Measurements from ENCODE around the gene PCBP3.
"Not testable (repeated sequence)": the region's sequence is repeated elsewhere in the genome, so short reads cannot be mapped to it uniquely, and the experiment has no call there.

PCBP3 gene

DNA sequence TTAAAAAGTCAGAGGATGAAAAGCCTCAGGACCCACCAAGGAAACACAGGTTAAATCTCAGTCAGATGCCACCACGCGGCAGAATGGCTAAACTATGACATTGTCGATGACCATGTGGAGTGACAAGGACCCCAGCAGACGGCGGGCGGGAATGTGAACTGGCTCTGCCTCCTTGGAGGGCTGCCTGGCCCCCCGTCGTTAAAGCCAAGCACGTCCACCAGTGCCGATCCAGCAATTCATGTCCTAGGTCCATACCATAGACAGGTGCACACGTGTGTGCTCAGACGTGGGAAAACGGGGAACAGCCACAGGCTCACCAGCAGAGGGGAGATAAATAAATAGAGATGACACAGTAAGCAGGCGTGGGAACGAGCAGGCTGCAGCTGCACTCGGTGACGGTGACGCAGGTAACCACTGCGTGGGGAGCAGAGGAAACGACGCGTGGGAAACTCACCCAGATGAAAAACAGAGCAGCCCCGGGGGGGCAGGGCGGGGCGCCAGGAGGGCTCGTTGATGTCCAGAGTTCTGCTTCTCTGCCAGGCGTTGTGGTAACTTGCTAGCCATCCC, 28.3 kb upstream of the PCBP3 start:
- no peak for DNase-seq

DNA sequence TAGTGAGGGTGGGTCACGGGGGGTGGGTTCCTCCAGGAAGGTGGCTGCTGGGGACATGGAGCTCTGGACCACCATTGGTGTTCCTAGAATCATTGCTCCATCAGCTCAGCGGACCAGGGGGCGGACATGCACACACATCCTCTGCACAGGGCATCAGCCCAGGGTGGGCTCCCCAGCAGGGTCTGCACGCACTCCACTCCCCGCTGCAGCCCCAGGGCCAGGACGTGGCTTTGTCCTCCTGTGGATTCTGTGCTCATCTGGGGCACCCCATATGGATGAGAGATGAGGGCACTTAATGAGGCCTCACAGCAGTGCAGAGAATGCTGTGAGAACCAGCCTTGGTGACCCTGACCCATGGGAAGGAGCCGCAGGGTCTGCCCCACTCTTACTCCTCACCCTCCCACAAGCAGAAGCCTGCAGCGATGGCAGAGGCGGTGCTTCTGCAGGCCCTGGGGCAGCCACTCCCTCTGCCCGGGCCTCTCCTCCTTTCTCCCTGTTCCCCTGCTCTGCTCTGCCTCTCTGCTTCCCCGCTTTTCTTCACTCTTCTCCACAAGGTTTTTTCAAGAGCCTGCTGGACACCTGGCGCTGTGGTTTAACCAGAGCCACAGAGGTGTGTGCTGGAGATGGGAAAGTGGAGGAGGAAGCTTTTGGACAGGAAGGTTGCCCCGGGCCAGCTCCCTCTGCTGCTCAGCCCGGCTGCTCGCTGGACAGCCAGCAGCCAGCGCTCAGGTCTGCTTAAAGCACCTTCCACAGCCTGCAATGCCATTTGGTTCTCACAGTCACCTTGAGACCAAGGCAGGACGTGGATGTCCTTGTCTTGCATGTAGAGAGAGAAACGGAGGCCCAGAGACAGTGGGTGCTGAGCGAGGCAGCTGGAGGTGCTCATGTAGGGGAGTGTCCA, 26.3 kb upstream of the PCBP3 start:
- DNase-seq: no peak

DNA sequence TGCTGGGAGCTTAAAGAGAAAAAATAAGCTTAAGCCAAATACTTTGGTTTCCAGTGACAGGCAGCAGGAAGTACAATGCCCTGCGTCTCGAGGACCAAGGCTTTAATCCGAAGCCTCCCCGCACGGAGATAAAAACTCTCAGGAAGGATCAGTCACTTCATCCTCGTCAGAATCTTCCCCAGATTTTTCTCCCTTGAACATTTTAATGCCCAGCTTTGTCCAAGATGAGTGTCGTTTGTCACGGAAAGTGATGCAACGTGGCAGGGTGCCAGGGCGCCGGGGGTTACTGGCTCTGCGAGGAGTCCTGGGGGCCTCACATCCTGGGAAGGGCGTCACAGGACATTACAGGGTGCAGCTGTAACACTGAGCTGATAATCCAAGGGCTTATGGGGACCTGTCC, 25.2 kb upstream of the PCBP3 start:
- DNase-seq: no peak

DNA sequence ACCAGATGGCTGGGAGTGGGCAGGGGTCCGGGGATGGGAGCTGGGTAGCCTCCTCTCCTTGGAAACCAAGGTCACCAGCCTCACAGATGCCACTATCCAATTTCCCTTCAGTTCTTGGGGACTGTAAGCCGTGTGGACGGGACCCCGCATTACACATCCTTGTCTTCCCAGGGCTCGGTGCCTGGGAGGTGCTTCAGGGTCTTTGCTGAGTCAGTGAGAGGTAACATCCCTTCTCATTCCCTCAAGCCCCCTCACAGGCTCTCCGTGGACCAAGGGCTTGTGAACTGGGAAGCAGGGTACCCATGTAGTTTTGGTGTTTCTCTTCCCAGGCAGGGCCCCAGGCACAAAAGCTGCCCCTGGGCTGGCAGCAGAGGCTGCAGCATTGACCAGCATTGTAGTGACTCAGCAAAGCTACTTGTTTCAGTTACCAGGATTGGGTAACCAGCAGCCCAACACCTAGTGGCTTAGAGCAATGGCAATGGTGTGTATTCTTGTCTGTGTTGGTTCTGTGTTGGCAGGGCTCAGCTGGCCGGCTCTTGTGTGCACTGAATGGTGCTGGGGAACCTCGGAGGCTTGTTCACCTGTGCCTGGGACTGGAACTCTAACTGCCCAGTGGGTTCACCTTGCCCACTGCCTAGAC, 24.6 kb upstream of the PCBP3 start:
- no peak for DNase-seq

DNA sequence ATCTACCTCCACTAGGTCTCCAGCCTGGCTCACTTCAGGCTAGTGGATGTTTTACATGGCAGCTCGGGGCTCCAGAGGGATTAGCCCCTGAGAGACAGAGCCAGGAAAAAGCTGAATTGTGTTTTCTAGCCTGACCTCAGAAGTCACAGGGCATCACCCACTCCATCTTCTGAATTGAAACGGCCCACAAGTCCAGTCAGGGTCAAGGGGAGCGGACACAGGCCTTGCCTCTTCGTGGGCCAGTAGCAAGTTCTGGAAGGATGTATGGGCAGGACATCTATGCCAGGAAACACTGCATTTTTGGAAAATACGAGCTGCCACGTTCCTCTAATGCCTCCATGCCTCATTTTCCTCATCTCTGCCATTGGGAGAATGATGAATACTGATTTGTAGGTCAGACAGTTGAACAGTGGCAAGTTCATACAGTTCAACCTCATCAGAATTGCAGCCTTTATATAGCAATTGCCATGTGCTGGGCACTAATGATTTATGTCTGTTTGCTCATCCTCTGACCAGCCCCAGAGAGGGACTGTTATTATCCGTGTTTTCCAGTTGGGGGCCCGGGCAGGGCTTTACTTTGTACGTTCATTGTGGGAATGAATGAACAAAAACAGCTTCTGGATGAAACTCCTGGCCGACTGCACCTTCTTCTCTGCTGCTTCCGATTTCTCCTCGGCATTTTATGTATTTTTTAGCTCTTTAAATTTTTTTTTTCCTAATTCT, 23.2 kb upstream of the PCBP3 start:
- no peak for DNase-seq

DNA sequence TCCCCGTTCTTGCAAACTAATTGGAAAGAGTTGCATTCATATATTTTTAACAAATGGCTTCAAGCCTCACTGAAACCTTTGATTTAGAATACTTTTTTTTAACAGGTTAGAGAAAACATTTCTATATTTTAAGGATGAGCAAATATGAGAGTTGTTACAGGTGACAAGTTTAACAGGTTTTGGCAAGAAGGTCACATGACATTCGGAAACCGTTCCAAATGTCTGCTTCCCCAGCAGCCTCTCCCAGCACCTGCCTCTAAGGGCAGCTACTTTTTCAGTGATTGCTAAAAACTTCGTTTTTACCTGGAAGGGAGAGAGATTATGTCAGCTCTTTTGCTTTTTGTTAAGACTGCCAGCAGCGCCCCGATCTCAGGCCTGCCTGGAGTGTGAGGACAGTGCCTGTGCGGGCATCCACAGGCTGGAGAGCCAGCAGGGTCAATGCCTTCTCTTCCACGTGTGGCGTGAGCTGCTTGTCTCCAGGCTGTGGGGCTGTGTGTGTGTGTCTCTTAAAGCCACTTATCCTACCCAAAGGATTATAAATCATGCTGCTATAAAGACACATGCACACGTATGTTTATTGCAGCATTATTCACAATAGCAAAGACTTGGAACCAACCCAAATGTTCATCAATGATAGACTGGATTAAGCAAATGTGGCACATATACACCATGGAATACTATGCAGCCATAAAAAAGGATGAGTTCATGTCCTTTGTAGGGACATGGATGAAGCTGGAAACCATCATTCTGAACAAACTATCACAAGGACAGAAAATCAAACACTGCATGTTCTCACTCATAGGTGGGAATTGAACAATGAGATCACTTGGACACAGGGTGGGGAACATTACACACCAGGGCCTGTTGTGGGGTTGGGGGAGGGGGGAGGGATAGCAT, 21.8 kb upstream of the PCBP3 start:
- not testable (repeated sequence) for DNase-seq

DNA sequence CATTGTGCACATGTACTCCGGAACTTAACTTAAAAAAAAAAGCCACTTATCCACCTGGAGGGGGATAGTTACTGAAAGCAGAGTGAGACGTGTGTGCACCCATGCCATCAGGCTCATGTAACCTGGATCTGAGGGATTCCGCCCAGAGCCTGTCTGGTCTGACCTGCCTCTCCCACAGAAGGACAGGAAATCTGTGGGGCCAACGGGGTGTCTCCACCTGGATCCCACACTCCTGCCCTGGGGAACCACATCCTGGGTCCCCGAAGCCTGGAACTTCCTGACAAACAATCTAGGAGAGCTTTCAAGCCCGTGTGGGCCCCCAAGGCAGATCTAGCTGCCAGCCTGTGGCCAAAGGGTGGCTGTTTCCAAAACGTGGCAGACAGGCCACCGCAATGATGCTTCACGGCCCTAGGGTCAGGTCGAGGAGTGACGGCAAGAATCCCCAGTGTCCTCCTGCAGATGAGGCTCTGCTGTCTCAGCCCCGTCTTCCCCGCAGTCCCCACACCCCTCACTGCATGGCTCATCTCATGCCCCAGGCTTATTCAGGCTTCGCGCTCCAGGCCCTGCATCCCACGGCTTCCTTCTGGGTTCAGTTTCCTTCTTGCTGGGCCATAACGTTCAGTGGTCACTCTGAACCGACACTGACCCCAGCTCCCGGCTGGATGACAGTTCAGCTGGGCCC, 21.0 kb upstream of the PCBP3 start:
- DNase-seq: no peak

DNA sequence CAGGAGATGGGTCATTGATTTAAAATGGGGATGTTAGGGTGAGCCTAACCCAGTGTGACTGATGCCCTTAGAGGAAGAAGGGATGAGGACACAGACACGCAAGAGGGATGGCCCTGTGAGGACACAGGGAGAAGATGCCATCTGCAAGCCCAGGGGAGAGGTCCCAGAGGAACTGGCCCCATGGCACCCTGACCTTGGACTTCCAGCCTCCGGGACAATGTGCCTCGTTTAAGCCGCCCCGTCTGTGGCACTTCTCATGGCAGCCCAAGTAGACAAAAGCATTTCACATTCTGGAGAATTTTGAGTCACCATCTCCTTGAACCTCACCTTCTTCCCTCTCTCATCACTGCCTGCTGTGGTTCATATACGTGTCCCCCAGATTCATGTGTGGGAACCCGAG, 20.1 kb upstream of the PCBP3 start:
- DNase-seq: no peak

DNA sequence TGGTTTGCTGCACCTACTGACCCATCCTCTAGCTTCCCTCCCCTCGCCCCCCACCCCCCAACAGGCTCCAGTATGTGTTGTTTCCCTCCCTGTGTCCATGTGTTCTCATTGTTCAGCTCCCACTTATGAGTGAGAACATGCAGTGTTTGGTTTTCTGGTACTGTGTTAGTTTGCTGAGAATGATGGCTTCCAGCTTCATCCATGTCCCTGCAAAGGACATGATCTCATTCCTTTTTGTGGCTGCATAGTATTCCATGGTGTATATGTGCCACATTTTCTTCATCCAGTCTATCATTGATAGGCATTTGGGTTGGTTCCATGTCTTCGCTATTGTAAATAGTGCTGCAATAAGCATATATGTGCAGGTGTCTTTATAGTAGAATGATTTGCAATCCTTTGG, 17.4 kb upstream of the PCBP3 start:
- DNase-seq: not testable (repeated sequence)

DNA sequence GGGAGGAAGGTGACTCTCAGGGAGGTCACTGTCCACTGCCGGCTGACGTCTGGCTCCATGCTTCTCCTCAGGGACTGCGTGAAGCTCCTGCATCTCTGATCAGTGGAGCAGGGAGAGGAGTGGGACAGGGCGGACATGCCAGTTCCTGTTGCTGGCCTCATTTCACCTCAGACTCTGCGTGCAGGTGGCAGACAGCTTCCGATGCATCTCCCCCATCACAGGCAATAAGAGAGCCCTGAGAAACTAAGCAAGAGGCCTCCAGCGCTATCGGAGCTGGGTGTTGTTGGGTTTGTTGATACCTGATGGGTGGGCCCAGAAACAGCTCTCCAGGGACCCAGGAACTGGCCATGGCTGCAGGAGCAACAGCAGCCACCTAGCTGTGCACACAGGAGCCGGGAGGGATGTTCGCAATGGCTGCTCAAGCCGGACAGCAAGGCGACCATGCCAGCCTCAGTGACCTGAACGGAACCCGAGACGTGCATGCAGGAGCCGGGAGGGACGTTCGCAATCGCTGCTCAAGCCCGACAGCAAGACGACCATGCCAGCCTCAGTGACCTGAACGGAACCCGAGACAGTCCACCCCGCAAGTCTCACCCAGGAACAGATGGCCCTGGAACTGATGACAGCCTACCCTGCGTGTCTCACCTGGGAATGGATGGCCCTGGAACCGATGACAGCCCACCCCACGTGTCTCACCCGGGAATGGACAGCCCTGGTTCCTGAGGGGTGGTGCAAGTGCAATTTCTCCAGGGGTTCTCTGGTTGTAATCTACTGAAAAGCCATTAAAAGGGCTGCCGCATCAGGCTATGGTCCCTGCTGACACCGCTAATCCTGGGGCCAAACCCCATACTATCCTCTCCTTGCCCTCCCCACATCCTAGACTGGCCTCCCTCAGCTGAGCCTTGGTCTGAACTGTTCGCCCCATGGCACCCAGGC, 14.2 kb upstream of the PCBP3 start:
- no peak for DNase-seq

DNA sequence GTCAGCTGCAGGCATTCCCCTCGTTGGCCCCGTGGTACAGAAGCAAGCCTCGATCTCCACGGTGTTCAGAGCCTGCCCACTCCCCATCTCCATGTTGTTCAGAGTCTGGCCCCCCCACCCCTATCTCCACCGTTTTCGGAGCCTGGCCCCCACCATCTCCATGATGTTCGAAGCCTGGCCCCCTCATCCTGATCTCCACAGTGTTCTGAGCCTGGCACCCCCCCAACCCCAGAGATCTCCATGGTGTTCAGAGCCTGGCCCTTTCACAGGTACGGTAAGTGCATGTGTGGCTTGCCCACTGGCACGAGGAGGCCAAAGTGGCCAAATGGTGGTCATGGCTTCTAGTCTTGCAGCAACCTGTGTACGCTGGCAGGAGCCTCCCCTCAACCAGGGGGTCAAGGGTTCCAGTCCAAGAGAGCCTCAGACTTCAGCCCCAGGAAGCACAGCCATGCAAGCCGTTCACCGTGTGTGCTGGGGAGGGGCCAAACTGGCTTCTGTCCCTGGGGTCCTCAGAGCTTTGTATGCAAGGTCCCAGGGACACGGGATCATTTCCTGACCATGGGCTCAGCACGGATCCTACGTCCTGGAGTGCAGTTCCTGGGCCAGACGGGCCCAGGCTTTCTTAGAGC, 13.3 kb upstream of the PCBP3 start:
- no peak for DNase-seq

DNA sequence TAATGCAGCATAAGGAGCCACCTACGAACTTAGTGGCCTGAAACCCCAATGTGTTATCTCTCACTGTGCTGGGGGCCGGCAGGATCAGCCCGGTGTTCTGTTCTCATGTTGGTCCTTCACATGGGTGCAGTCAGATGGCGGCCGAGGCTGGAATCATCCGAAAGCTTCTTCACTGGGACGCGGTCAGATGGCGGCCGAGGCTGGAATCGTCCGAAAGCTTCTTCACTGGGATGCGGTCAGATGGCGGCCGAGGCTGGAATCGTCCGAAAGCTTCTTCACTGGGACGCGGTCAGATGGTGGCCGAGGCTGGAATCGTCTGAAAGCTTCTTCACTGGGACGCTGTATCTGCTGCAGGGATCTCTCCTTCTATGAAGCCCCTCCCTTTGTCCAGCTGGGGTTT, 12.6 kb upstream of the PCBP3 start:
- no peak for DNase-seq

DNA sequence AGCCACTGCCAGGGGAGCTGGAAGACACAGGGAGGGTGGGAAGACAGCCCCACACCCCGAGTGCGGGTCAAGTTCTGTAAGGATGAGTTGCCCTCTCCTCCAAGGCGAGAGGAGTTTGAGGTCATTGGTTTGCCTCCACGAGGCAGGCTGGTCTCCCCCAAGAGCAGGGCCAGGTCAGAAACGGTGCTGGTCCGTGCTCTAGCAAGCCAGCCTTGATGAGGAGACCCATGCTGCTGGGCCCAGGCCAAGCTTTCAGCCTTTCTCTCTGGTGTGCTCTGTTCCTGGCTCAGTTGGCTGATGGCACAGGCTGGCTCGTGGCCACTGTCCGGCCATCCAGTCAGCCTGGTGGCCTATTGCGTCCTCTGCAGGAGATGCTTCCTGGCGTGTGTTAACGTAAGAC, 12.0 kb upstream of the PCBP3 start:
- DNase-seq: no peak

DNA sequence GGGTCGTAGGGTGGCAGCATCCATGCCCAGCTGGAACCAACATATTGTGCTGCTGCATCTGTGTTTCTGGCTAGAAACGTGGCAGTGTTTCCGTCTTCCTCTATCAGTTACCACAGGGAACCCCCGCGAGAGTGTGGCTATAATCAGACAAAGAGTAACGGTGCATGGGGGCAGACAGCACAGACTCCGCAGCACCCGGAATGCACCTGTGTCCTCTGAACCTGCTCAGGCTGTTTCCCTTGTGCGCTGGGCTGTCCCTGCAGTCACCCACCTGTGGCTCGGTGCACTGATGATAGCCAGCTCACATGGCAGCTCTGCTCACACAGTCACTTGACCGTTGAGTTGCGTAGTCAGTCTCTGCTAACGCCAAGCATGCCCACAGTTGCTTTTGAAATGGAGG, 11.4 kb upstream of the PCBP3 start:
- no peak for DNase-seq

DNA sequence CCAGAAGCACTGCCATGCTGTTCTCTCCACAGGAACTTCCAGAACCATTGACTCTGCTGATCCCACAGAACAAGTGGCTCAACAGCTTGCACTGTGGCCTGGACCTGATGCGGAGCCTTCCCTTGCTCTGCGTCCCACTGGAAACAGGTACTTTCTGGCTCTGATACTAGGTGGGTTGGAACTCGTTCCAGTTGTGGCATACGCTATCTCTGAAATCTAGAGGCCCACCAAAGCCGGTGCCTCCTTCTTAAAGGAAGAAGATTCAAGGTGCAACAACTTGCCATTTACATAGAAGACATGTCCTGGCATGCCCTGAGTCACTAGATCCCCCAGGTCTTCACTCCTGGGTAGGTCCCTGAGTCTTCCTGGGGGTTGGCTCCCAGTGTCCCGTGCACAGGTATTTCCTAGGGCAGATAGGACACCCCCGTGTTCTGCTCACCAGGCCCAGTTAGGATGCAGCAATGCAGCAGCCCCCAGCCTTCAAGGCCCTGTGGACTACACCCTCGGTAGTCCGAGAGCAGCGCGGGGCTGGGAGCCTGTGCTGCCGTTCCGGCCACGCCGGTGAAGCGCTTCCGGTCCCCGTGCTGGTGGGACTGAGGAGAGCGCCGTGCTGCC, 10.8 kb upstream of the PCBP3 start:
- no peak for DNase-seq

DNA sequence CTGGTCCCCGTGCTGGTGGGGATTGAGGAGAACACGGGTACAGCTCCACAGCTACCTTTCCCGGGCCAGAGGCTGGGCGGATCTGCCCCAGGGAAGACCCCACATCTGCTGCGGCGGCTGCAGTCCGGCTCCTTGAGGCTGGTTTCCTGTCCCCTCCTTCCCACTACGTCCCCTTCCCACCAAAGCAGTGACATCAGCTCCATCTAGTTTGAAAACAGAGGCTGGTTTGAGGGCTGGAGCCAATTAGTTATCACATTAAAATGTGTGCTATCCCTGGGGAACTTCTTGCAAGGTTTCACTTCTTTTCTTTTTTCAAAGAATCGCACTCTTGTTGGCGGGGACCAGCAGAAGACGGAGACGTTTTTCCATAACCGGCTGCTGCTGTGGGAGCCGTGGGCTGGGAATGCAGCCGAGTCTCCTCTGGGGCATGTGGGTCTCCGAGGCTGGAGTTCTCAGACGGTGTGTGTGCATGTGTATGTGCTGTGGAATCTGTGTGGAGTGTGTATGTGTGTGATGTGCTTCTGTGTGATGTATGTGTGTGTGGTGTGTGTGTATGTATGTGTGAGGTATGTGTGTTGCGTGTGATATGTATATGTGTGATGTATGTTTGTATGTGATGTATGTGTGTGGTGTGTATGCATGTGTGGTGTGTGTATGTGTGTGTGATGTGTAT, 8.9 kb upstream of the PCBP3 start:
- no peak for DNase-seq

DNA sequence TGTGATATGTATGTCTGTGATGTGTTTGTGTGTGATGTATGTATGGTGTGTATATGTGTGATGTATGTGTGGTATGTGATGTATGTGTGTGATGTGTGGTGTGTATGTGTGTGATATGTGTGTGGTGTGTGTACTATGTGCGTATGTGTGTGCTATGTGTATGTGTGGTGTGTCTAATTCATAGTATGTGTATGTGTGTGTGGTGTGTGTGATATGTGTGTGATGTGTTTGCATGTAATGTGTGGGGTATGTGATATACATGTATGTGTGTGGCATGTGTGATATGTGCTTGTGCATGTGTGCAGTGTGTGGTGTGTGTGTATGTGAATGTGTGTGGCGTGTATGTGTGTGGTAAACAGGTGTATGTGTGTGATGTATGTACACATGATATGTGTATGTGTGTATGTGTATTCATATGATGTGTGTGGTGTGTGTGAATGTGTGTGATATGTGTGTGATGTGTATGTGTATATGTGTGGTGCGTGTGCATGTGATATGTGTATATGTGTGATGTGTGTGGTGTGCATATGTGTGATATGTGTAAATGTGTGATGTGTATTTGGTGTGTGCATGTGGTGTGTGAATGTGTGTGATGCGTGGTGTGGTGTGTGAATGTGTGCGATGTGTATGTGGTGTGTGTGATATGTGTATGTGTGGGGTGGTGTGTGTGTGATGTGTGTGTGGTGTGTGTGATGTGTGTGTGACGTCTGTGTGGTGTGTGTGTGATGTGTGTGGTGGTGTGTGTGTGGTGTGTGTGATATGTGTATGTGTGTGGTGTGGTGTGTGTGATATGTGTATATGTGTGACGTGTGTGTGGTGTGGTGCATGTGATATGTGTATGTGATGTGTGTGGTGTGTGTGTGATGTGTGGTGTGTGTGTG, 8.0 kb upstream of the PCBP3 start:
- DNase-seq: no peak

DNA sequence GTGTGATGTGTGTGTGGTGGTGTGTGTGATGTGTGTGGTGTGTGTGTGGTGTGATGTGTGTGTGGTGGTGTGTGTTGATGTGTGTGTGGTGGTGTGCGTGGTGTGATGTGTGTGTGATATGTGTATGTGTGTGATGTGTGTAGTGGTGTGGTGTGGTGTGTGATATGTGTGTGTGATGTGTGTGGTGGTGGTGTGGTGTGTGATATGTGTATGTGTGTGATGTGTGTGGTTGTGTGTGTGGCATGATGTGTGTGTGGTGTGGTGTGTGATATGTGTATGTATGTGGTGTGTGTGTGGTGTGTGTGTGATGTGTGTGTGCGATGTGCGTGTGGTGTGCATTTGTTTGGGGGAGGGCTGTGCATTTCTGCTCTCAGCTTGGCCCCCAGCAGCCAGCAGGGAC, 7.1 kb upstream of the PCBP3 start:
- DNase-seq: no peak
